ENCODE results near the gene TBC1D4.

DNA sequence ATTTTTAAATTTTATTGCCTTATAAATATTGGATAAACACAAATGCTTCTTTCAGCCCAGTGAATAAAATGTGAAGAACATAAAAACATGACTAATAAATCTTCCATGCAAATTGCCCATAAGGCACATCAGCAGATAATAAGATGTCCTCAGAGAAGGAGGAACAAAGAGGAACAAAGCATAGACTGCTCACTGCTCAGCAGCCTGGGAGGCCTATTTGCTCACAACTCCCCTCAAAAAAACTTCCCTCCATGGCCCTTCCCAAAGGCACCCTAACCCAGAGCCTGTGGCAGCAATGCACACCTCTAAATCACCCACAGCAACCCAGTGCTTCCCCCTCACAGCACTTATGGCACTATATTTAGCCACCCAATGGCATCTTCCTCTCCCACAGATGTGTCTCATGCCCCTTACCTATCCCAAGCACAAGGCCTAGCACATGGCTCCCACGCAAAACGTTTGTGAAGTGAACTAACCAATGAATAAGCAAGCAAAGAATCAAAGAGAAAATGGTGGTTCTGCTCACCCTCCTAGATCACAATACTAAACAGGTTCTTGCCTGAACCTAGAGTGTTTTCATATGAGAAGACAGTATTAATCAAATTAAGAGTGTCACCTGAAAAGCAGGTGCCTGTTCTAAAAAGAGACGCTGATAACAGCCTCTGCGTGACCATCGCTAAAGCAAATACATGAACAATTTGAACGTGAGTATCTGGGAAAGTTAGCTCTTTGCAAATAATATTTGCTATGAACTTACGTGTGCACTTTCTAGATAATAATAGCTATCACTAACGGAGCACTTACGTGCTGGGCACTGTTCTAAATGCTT is 96.9 kb downstream of the TBC1D4 start:
- TF ChIP-seq, protein P1, sequence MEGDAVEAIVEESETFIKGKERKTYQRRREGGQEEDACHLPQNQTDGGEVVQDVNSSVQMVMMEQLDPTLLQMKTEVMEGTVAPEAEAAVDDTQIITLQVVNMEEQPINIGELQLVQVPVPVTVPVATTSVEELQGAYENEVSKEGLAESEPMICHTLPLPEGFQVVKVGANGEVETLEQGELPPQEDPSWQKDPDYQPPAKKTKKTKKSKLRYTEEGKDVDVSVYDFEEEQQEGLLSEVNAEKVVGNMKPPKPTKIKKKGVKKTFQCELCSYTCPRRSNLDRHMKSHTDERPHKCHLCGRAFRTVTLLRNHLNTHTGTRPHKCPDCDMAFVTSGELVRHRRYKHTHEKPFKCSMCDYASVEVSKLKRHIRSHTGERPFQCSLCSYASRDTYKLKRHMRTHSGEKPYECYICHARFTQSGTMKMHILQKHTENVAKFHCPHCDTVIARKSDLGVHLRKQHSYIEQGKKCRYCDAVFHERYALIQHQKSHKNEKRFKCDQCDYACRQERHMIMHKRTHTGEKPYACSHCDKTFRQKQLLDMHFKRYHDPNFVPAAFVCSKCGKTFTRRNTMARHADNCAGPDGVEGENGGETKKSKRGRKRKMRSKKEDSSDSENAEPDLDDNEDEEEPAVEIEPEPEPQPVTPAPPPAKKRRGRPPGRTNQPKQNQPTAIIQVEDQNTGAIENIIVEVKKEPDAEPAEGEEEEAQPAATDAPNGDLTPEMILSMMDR (IDR thresholded peaks at IDR 0.05): no peak
- TF ChIP-seq POLR2A (IDR thresholded peaks at IDR 0.05): no peak
